Colon (tissue), 2 donors: ENCODE results near the gene TNK2.
"Not testable (repeated sequence)": the region's sequence is repeated elsewhere in the genome, so short reads cannot be mapped to it uniquely, and the experiment has no call there.

ENCODE experiments used
- FAIRE-seq: peaks from 2 replicates; lab custom pipeline; 2012; peaks lifted over from hg19 to GRCh38; lab: Jason Lieb, UNC
- donor health status: control.
- donor health status: control.

TNK2 gene

GRCh38 chr3:195885036-195885891 lies 23.1 kb downstream of the TNK2 start:
- no peak for FAIRE-seq

DNA sequence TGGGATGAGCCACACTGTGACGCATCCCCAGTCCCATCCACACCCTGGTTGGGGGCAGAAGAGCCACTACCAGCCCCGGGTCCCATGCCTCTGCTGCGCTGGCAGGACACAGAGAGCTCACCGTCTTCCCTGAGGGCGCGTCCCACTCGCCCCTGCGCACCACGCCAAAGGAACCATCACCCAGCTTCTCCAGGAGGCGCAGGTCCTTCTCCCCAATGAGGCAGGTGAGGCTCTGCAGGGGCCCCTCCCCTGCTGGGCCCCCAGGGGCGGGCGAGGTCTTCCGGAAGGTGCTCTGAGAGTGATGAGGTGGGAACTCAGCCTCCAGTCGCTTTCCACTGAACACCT lies 23.7 kb downstream of the TNK2 start:
- no peak for FAIRE-seq

- FAIRE-seq = no peak
Observed at GRCh38 chr3:195883801-195884200, 24.6 kb downstream of the TNK2 start.

DNA sequence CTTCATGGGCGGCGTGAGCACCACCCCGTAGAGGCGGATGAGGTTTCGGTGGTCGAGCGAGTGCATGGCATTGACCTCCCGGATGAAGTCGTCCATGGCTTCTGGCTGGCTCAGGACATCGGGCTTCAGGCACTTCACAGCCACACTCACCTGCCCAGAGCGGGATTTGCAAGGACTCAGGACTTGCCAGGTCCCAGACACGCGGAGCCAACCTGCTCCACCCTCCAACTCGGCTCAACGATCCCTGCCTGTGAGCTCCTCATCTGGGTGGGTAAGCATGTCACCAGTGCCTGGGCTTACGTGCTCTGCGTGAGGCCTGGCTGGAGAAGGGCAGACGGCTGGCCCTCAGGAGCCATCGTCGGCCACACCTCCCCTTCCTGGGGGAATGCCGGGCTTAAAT lies 25.2 kb downstream of the TNK2 start:
- no peak for FAIRE-seq

DNA sequence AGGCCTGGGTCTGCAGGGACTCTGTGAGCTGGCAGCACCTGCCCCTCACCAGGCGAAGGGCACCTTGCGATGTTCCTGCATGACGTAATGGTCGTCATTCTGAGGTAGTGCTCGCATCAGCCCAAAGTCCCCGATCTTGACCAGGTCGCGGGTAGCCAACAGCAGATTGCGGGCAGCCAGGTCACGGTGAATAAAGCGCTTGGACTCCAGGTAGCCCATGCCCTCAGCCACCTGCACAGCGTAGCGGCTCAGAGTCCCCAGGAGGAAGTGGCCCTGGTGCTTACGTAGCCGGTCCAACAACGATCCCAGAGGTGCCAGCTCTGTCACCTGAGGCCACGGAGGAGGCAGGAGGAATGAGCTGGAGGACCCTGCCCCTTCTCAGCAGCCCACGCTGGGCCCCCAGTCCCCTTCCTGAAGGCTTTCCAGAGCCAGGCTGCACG lies 26.3 kb downstream of the TNK2 start:
- no peak for FAIRE-seq

GRCh38 chr3:195881276-195881988 lies 26.9 kb downstream of the TNK2 start:
- FAIRE-seq = no peak

GRCh38 chr3:195880037-195880431 lies 28.3 kb downstream of the TNK2 start:
- no peak for FAIRE-seq

DNA sequence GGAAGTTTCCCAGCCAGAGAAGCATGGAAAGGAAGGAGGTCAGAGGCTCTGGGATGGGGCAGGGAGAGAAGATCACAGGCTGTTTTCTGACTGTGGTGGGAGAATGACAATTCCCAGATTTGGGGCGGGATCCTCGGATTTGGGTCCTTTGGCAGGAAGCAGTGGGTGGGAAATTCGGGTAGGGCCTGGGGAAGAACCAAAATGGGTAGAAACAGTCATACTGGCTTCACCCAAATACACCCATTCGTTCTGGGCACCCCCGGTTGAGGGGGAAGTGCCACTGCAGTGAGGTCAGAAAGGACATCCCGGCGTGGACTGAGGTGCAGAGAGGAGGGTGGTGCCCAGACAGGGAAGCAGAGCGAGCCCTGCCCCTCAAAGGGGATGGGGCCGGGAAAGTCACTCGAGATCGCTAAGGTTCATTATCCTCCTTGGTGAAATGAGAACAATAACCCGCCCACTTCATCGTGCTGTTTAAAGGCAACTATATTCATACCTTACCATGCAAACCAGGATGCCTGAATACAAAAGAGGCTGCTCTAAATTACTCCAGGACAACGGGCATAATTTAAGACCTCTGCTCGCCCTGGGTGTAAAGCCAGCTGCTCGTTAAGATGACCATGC lies 28.8 kb downstream of the TNK2 start:
- FAIRE-seq = no peak

GRCh38 chr3:195878424-195879274 lies 29.7 kb downstream of the TNK2 start:
- no peak for FAIRE-seq

DNA sequence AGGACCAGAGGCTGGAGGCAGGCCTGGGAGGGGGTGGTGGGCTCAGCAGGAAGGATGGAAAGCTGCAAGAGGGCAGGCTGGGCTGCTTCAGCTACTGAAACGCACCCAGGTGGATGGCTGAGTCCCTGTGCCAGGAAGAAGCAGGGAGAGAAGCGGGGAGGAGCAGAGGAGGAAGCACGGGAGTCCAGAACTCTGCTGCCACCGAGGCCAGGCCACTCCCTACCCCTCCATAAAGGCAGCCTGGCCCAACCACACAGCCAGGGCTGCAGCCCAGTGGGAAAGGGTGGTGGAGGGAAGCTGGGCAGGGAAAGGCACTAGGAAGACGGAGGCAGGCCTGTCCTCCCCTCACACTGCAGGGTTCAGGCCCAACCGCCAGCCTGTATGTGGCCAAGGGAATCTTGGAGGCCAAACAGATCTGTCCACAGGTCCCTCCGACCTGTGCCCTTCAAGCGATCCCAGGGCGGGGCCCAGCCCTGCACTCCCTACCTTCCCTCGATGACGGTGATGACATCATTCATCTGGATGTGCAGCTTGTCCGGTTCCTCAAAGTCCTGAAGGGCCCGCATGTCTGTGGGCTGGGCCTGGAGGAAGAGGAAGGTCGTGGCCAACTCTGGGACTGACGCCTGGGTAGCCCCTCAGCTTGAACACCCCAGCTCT lies 30.5 kb downstream of the TNK2 start:
- no peak for FAIRE-seq

DNA sequence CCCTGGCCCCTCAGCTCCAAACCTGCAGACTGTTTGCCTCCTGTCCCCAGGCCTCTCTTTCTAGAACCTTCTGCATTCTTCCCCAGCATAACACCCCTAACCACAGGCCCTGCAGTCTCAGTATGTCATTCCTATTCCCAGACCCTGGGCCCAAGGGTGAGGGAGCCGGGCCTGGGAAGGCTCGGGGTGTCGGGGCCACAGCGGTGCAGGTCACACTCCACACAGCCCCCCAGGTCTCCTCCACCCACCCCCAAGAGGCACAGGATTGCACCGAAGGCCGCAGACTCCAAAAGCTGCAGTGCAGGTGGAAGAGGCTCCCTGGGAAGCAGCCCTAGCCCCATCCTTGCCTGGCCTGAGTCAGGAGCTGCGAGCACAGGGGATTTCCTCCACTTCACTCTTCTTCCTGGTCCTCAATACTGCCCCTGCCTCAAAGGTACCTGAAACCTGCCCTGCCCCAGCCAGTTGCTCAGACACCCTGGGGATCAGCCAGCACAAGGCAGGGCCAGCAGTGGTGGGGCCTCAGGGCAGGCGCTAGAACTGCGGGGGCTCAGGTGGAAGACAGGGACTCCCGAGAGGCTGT lies 31.1 kb downstream of the TNK2 start:
- no peak for FAIRE-seq

DNA sequence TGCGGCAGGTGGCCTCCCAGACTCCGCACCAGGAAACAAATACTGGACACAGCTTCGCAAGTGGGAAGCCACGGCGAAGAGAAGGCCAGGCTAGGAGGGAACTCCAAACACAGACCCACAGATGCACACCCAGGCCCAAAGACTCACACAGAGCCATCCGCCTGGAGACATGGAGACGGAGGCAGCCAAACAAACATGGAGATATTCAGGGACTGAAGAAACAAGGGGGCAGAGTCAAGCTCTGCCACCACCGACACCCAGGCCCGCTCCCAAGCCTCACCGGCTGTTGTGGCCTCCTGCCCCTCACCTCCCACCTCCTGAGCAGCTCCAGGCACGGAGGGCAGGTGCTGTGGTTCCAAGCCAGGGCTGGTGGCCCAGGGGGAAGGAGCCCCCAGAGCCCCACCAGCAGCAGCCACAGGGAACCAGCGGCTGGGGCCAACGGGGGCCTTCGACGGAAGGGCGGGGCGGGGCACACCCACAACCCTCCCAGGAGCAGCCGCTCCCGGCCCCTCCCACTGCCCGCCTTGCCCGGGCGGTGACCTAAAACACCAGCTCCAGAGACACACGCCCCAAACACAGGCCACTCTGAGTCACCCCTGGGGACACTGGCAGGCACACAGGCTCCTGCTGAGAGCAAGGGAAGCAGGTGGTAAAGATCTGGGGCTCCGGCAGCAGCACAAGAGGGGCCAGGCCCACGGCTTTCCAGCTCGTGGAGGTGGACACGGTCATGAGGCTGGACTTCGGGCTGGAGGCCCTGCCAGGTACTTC lies 31.9 kb downstream of the TNK2 start:
- no peak for FAIRE-seq

DNA sequence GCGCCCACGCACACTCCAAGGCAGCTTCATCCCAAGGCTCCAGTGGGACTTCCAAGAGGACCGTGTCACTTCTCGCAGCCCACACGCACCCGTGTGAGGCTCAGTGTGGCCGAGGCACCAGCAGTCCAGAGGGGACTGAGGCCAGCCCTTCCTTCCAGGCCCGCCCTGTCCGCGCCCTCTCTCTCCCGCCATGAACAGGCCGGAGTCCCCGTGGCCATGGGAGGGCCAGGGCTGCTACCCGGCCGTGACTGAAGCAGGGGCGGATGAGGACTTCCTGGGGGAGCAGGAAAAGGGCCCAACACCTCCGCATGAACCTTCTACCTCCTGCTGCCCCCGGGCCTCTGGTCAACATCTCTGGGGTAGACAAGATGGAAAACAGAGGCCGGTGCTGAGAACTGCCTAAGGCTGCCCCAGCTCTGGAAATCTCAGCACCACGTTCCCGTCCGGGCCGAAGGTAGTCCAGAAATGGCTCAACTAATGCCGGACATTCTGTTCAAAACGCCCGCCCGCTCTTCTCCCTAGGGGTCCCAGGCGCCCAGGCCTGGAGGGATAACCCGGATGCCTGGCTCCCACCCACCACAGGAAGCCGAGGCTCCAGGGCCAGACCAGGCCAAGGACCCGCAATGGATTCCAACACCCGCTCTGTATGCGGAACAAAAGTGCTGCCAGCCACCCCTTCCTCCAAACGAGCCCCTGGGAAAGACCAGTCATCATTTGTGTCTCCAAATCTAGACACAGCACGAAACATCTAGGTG lies 32.7 kb downstream of the TNK2 start:
- no peak for FAIRE-seq

DNA sequence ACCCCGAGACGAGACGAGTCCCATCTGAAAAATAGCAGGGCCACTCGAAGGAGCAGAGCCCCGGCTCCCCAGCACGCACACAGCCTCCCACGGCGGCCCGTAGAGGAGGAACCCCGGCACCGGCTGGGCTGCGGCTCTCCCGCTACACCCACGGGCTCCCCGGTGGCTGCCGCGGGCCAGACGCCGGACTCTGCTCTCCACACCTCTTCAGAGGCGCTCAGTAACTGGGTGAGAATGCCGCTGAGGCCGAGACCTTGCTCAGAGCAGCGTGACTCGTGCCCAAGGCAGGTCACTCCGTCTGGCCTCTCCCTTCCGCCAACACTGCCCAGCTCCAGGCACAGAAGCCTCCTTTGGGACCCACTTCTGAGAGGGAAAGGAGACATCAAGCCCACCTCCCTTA lies 34.4 kb downstream of the TNK2 start:
- no peak for FAIRE-seq

DNA sequence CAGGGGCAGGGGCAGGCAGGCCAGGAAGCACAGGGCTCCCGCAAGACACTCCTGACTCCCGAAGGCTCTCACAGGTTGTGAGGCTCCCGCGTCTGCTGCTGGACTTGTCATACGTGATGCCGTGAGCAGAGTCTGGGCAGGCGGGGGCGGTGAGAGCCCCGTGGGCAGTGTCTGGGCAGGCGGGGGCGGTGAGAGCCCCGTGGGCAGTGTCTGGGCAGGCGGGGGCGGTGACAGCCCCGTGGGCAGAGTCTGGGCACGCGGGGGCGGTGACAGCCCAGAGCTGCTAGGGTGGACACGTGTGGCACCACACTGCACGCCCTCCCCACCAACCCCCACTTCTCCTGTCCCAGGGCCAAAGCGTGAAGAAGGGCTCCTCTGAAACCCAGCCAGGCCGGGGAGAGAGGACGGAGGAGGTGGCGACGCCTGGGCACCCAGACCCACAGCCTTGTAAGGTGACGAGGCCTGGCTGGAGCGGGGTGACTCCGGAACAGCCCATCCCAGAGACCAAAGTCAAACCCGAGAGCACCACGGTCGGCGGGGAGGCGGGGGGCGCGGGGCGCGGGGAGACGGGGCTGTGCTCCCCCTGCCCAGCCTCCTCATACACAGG lies 35.0 kb downstream of the TNK2 start:
- FAIRE-seq = no peak

DNA sequence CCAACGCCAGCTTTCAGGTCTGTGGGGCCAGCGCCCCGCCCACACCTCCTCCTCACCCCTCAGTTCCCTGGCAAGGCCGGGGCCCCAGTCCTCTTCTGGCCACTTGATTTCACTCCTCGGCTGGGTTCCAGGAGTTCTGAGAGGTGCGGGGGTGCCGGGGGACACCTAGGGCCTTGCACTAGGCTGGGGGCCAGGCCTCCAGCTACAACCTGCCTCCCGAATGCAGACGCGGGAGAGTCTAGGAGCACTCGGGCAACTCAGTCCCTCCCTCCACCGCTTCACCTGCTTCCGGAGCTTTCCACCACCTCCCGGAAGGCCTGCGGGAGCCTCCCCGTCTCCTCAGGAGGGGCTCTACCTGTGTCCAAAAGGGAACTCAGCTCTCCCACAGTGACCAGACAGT lies 35.6 kb downstream of the TNK2 start:
- no peak for FAIRE-seq

- no peak for FAIRE-seq
Observed at GRCh38 chr3:195872097-195872496, 36.3 kb downstream of the TNK2 start.

DNA sequence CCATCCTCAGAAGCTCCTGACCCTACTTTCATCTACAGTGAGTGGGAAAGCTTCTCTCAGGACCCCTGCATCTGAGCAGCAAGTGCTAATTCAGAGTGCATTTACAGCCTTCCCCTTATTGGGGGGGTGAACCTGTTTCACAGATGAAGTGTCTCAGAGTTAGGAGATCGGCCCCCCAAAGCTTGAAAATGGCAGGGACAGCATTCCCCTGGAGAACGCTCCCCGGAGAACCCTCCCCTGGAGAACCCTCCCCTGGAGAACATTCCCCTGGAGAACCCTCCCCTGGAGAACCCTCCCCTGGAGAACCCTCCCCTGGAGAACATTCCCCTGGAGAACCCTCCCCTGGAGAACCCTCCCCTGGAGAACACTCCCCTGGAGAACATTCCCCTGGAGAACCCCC lies 36.7 kb downstream of the TNK2 start:
- FAIRE-seq = not testable (repeated sequence)

GRCh38 chr3:195870937-195871336 lies 37.4 kb downstream of the TNK2 start:
- FAIRE-seq = no peak
